Caco-2 (cell line): ENCODE measurements around the gene B3GNT5. TPM values are rescaled to one million over a fixed set of nuclear protein-coding genes. Genes with fewer than 3 reads are reported as not detected.

Experiments
- BruUV-seq: library from RNA; stranded (reverse); fragments of 400-500 nt; replicated peaks from 2 replicates; lab custom pipeline; 2021; lab: Mats Ljungman, UMichigan
- CTCF ChIA-PET: fragments of 300-600 bp; sonication (Branson Sonifier 250); formaldehyde crosslinking; loops from one replicate; lab custom pipeline; 2022; ENCODE audit warnings: antibody characterized with exemption; lab: Charles Lee
- POLR2A ChIA-PET: fragments of 300-600 bp; sonication (Branson Sonifier 250); formaldehyde crosslinking; loops from one replicate; lab custom pipeline; 2022; ENCODE audit warnings: antibody characterized with exemption; lab: Charles Lee
- DNase-seq, 2 experiments: peaks; one replicate each; pipeline versions ENCODE4 v3.0.0 to v3.0.0-alpha.2; 2020 to 2022
- H3K27me3 ChIP-seq: replicated peaks from 2 replicates; pipeline ENCODE4 v1.6.0; 2011; ENCODE audit warnings: low read length; ENCODE audit not compliant: control insufficient read depth, insufficient read depth
- H3K36me3 ChIP-seq: 2 replicates; pipeline ENCODE4 v1.5.1; 2011; ENCODE audit warnings: low read length; ENCODE audit not compliant: control insufficient read depth, insufficient read depth
- H3K4me1 ChIP-seq: fragments of 250-450 bp; sonication (Bioruptor Pico); 2 replicates; pipeline ENCODE4 v1.5.1; 2020; ENCODE audit warnings: mild to moderate bottlenecking
- H3K4me3 ChIP-seq: 2 replicates; pipeline ENCODE4 v1.5.1; 2011; ENCODE audit warnings: low read depth, mild to moderate bottlenecking, control low read depth, low read length
- H3K9me3 ChIP-seq: fragments of 250-450 bp; sonication (Bioruptor Pico); 2 replicates; pipeline ENCODE4 v1.5.1; 2020; ENCODE audit warnings: mild to moderate bottlenecking, moderate library complexity
- H3K27ac Mint-ChIP-seq: one replicate; pipeline ENCODE4 v1.8.0; 2022; ENCODE audit warnings: mixed read lengths; ENCODE audit not compliant: unreplicated experiment
- H3K27me3 Mint-ChIP-seq: one replicate; pipeline ENCODE4 v1.8.0; 2022; ENCODE audit warnings: mixed read lengths; ENCODE audit not compliant: insufficient read depth, unreplicated experiment
- H3K36me3 Mint-ChIP-seq: one replicate; pipeline ENCODE4 v1.8.0; 2022; ENCODE audit warnings: mild to moderate bottlenecking, mixed read lengths; ENCODE audit not compliant: insufficient read depth, unreplicated experiment
- H3K4me1 Mint-ChIP-seq: one replicate; pipeline ENCODE4 v1.8.0; 2022; ENCODE audit warnings: low read depth, mixed read lengths; ENCODE audit not compliant: unreplicated experiment
- H3K4me3 Mint-ChIP-seq: one replicate; pipeline ENCODE4 v1.8.0; 2022; ENCODE audit warnings: mild to moderate bottlenecking, moderate library complexity, mixed read lengths; ENCODE audit not compliant: unreplicated experiment
- H3K9me3 Mint-ChIP-seq: one replicate; pipeline ENCODE4 v1.8.0; 2022; ENCODE audit warnings: mixed read lengths; ENCODE audit not compliant: unreplicated experiment
- CTCF ChIP-seq, 2 experiments: fragments of 200-600 bp in 1 of 2; IDR thresholded peaks; 1 replicate in 1 of 2; 2 replicates in 1 of 2; pipeline versions ENCODE4 v1.5.1 to v1.8.0; 2011 to 2022; ENCODE audit warnings: antibody characterized with exemption in 1 of 2, control low read depth in 1 of 2, inconsistent platforms in 1 of 2, low read depth in 1 of 2, low read length in 1 of 2, mild to moderate bottlenecking in 1 of 2, moderate library complexity in 1 of 2; ENCODE audit not compliant: insufficient read depth in 1 of 2, severe bottlenecking in 1 of 2, unreplicated experiment in 1 of 2
- intact Hi-C: fragments of 100-400 bp; cut with micrococcal nuclease; formaldehyde crosslinking; loops from one replicate; pipeline ENCODE4 v1.10.0; 2022; ENCODE audit not compliant: unreplicated experiment
- total RNA-seq: library from RNA; stranded (reverse); gene quantifications from 2 replicates; pipeline ENCODE4 v1.2.3, GENCODE V29; 2022

Gene B3GNT5
- total RNA-seq, 1 experiment from 2014 or later: 9.4 TPM

GRCh38 chr3:183308751-183309150, 55.7 kb downstream of the B3GNT5 start:
- POLR2A ChIA-PET: interaction anchor here (0.5 kb wide), 1 partner anchor 389 kb away, joined by 5 read pairs; the partner anchor contains the start of gene YEATS2
- CTCF ChIA-PET: no interaction called here
- no peaks in the 10 kb centered on the region for H3K9me3 Mint-ChIP-seq
- Histone ChIP-seq H3K4me1 (peaks cover 20% of the 10 kb centered on the region), H3K9me3 (0 out of 2 replicates have a peak, but pooled peaks cover 4% of the 10 kb centered on the region), H3K27me3 (no peaks in the 10 kb centered on the region), H3K4me3 (no peak overlapping the region), H3K36me3 (no peaks in the 10 kb centered on the region)
- H3K27me3 Mint-ChIP-seq: no peaks in the 10 kb centered on the region
- H3K4me3 Mint-ChIP-seq: no peak overlapping the region
- peaks cover 6% of the 10 kb centered on the region for H3K36me3 Mint-ChIP-seq
- DNase-seq: no peak
- peaks cover 22% of the 10 kb centered on the region for H3K4me1 Mint-ChIP-seq
- BruUV-seq: no TSS peak
- TF ChIP-seq CTCF (IDR thresholded peaks at IDR 0.05; ENCODE audit: insufficient read depth in 1 of 2, low read depth in 1 of 2, low read length in 1 of 2, severe bottlenecking in 1 of 2, unreplicated experiment in 1 of 2): no peak
- no peak overlapping the region for H3K27ac Mint-ChIP-seq
- intact Hi-C loops: no loop called here

GRCh38 chr3:183309276-183309675, 56.2 kb downstream of the B3GNT5 start:
- H3K27ac Mint-ChIP-seq: no peak overlapping the region

GRCh38 chr3:183310936-183311335, 57.9 kb downstream of the B3GNT5 start:
- H3K27me3 Mint-ChIP-seq: no peaks in the 10 kb centered on the region
- no peak overlapping the region for H3K4me3 Mint-ChIP-seq
- Histone ChIP-seq H3K27me3 (no peaks in the 10 kb centered on the region), H3K36me3 (no peaks in the 10 kb centered on the region), H3K4me1 (peaks cover 31% of the 10 kb centered on the region), H3K9me3 (0 out of 2 replicates have a peak, but pooled peaks cover 4% of the 10 kb centered on the region), H3K4me3 (no peak overlapping the region)
- peaks cover 11% of the 10 kb centered on the region for H3K36me3 Mint-ChIP-seq
- CTCF ChIA-PET: no interaction called here
- no TSS peak for BruUV-seq
- intact Hi-C loops: no loop called here
- no peak overlapping the region for H3K27ac Mint-ChIP-seq
- H3K4me1 Mint-ChIP-seq: peaks cover 24% of the 10 kb centered on the region
- H3K9me3 Mint-ChIP-seq: no peaks in the 10 kb centered on the region
- TF ChIP-seq CTCF (IDR thresholded peaks at IDR 0.05; ENCODE audit: insufficient read depth in 1 of 2, low read depth in 1 of 2, low read length in 1 of 2, severe bottlenecking in 1 of 2, unreplicated experiment in 1 of 2): no peak
- POLR2A ChIA-PET: no interaction called here
- DNase-seq: no peak

More at GRCh38 chr3:183309276-183309675, 56.2 kb downstream of the B3GNT5 start:
- Mint-ChIP-seq H3K9me3 (no peaks in the 10 kb centered on the region), H3K27me3 (no peaks in the 10 kb centered on the region), H3K4me1 (peaks cover 18% of the 10 kb centered on the region), H3K36me3 (peaks cover 6% of the 10 kb centered on the region), H3K4me3 (no peak overlapping the region)
- Histone ChIP-seq H3K27me3 (no peaks in the 10 kb centered on the region), H3K4me3 (no peak overlapping the region), H3K9me3 (0 out of 2 replicates have a peak, but pooled peaks cover 4% of the 10 kb centered on the region), H3K36me3 (no peaks in the 10 kb centered on the region), H3K4me1 (peaks cover 20% of the 10 kb centered on the region)
- ChIA-PET POLR2A (interaction anchor here (0.5 kb wide), 1 partner anchor 388 kb away, joined by 5 read pairs; the partner anchor contains the start of gene YEATS2), CTCF (no interaction called here)
- no peak for TF ChIP-seq CTCF (IDR thresholded peaks at IDR 0.05; ENCODE audit: insufficient read depth in 1 of 2, low read depth in 1 of 2, low read length in 1 of 2, severe bottlenecking in 1 of 2, unreplicated experiment in 1 of 2)
- DNase-seq: no peak
- BruUV-seq: no TSS peak
- intact Hi-C loops: no loop called here
